ENCODE data around the gene FGF13. TPM values are rescaled to one million over a fixed set of nuclear protein-coding genes. Genes with fewer than 3 reads are reported as not detected.

FGF13 gene
- total and polyA plus RNA-seq, 2 donors (not counting 1 experiment from before 2014, with no cell fraction given) = not detected

DNA sequence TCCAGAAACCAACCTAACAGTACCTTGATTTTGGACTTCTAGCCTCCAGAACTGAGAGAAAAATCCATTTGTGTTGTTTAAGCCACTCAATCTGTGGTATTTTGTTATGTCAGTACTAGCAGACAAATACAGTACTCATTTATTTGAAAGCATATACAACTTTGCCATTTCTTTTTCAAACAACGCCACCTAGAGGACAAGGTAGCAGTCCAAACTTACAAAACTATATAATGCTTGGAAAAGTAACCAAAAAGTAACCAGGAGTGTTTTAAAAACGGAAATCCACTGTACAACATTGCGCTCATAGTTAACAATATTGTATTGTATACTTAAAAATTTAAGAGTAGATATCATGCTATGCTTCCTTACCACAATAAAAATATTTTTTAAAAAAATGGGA, 37.0 kb upstream of the FGF13 start:
- ChIA-PET CTCF (no interaction called here), POLR2A (no interaction called here)
- no peak overlapping the region for H3K4me3 ChIP-seq (ENCODE audit: control extremely low read depth in 1 of 5, extremely low read depth in 1 of 5, insufficient read depth in 1 of 5, low read depth in 2 of 5, low read length in 4 of 5)
- H3K4me1 ChIP-seq (ENCODE audit: control insufficient read depth in 2 of 2, insufficient read depth in 2 of 2, low read length in 2 of 2) = no peaks in the 10 kb centered on the region
- H3K4me2 ChIP-seq (replicated peaks; ENCODE audit: low read depth, low read length, poor library complexity, severe bottlenecking) = no peak overlapping the region
- DNase-seq (no peak), ATAC-seq (ENCODE audit: low read depth) (no peak)
- no peaks in the 10 kb centered on the region for H4K20me1 ChIP-seq (ENCODE audit: control insufficient read depth, insufficient read depth, low read length, poor library complexity, severe bottlenecking)
- H3K36me3 ChIP-seq (replicated peaks in 1 of 2; ENCODE audit: control extremely low read depth in 1 of 2, control insufficient read depth in 1 of 2, extremely low read depth in 1 of 2, insufficient read depth in 2 of 2, low read length in 1 of 2) = no peaks in the 10 kb centered on the region
- Mint-ChIP-seq H3K9me3 (ENCODE audit: insufficient read depth) (no peaks in the 10 kb centered on the region), H3K27me3 (no peaks in the 10 kb centered on the region), H3K4me3 (no peak overlapping the region), H3K27ac (no peak overlapping the region), H3K4me1 (no peaks in the 10 kb centered on the region)
- no peak overlapping the region for H3K27ac ChIP-seq (ENCODE audit: low read length in 2 of 2)
- no CpG with 5 or more reads among the region's 3 CpGs for WGBS (ENCODE audit: insufficient coverage)
- H3K9ac ChIP-seq (ENCODE audit: low read length) = no peak overlapping the region
- intact Hi-C loops (cut with micrococcal nuclease) = loop anchor here (5.0 to 10.0 kb wide), 2 partner anchors 621 to 1794 kb away; no protein-coding TSS in a partner anchor
- no peaks in the 10 kb centered on the region for H3K79me2 ChIP-seq (ENCODE audit: control insufficient read depth, insufficient read depth, low read length)
- no peak overlapping the region for H2AFZ ChIP-seq (ENCODE audit: insufficient read depth, low read depth, low read length, poor library complexity, severe bottlenecking)
- no peaks in the 10 kb centered on the region for H3K27me3 ChIP-seq (replicated peaks in 1 of 4; ENCODE audit: control extremely low read depth in 1 of 4, control insufficient read depth in 3 of 4, insufficient read depth in 4 of 4, low read length in 3 of 4)
- H3K9me3 ChIP-seq (ENCODE audit: control extremely low read depth in 1 of 3, control insufficient read depth in 2 of 3, insufficient read depth in 1 of 3, low read length in 2 of 3) = no peaks in the 10 kb centered on the region
- TF ChIP-seq EZH2 (IDR thresholded peaks at IDR 0.05; ENCODE audit: borderline replicate concordance, insufficient read depth, low read depth, low read length, poor library complexity, severe bottlenecking) = no peak
- TF ChIP-seq, protein P1, sequence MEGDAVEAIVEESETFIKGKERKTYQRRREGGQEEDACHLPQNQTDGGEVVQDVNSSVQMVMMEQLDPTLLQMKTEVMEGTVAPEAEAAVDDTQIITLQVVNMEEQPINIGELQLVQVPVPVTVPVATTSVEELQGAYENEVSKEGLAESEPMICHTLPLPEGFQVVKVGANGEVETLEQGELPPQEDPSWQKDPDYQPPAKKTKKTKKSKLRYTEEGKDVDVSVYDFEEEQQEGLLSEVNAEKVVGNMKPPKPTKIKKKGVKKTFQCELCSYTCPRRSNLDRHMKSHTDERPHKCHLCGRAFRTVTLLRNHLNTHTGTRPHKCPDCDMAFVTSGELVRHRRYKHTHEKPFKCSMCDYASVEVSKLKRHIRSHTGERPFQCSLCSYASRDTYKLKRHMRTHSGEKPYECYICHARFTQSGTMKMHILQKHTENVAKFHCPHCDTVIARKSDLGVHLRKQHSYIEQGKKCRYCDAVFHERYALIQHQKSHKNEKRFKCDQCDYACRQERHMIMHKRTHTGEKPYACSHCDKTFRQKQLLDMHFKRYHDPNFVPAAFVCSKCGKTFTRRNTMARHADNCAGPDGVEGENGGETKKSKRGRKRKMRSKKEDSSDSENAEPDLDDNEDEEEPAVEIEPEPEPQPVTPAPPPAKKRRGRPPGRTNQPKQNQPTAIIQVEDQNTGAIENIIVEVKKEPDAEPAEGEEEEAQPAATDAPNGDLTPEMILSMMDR (IDR thresholded peaks at IDR 0.05) = peak; percentile 25

DNA sequence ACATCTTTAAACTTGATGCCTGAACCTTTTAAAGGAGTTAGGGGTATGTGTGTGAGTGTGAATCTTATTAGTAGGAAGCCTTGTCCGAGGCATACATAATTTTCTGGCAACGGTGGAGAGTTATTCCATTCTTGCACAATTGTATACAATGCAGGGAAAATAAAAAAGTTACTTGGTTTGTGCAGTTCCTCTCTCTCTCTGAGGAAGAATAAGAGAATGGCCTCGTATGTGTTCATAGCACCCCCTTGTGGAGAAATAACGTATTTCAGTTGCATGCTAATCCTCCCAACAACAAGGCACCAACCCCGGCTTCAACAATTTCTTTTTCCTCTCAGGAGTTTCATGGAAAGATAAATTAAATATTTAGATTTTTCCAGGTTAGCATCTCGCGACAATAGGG, 33.7 kb upstream of the FGF13 start:
- Histone ChIP-seq H3K27me3 (replicated peaks in 1 of 4; ENCODE audit: control extremely low read depth in 1 of 4, control insufficient read depth in 3 of 4, insufficient read depth in 4 of 4, low read length in 3 of 4) (no peaks in the 10 kb centered on the region), H3K4me3 (ENCODE audit: control extremely low read depth in 1 of 5, extremely low read depth in 1 of 5, insufficient read depth in 1 of 5, low read depth in 2 of 5, low read length in 4 of 5) (no peak overlapping the region), H3K4me2 (replicated peaks; ENCODE audit: low read depth, low read length, poor library complexity, severe bottlenecking) (no peak overlapping the region), H3K79me2 (ENCODE audit: control insufficient read depth, insufficient read depth, low read length) (no peaks in the 10 kb centered on the region), H4K20me1 (ENCODE audit: control insufficient read depth, insufficient read depth, low read length, poor library complexity, severe bottlenecking) (no peaks in the 10 kb centered on the region), H3K36me3 (replicated peaks in 1 of 2; ENCODE audit: control extremely low read depth in 1 of 2, control insufficient read depth in 1 of 2, extremely low read depth in 1 of 2, insufficient read depth in 2 of 2, low read length in 1 of 2) (no peaks in the 10 kb centered on the region), H3K9me3 (ENCODE audit: control extremely low read depth in 1 of 3, control insufficient read depth in 2 of 3, insufficient read depth in 1 of 3, low read length in 2 of 3) (no peaks in the 10 kb centered on the region), H3K4me1 (ENCODE audit: control insufficient read depth in 2 of 2, insufficient read depth in 2 of 2, low read length in 2 of 2) (no peaks in the 10 kb centered on the region), H3K9ac (ENCODE audit: low read length) (no peak overlapping the region), H3K27ac (ENCODE audit: low read length in 2 of 2) (no peak overlapping the region), H2AFZ (ENCODE audit: insufficient read depth, low read depth, low read length, poor library complexity, severe bottlenecking) (no peak overlapping the region)
- Mint-ChIP-seq H3K4me3 (no peak overlapping the region), H3K27ac (no peak overlapping the region), H3K9me3 (ENCODE audit: insufficient read depth) (no peaks in the 10 kb centered on the region), H3K4me1 (no peaks in the 10 kb centered on the region), H3K27me3 (no peaks in the 10 kb centered on the region)
- WGBS (ENCODE audit: insufficient coverage) = no CpG with 5 or more reads among the region's 7 CpGs
- intact Hi-C loops (cut with micrococcal nuclease) = loop anchor here (5.0 to 10.0 kb wide), 2 partner anchors 618 to 1790 kb away; no protein-coding TSS in a partner anchor
- CTCF ChIA-PET = no interaction called here
- no peak for ATAC-seq (ENCODE audit: low read depth)
- peak; percentile 32 for DNase-seq
- TF ChIP-seq, protein P1 (IDR thresholded peaks at IDR 0.05) = peak; percentile 61
- no peak for TF ChIP-seq EZH2 (IDR thresholded peaks at IDR 0.05; ENCODE audit: borderline replicate concordance, insufficient read depth, low read depth, low read length, poor library complexity, severe bottlenecking)
- POLR2A ChIA-PET = no interaction called here
